ENCODE data around the gene EML6.

The EML6 gene

GRCh38 chr2:54954705-54955357 lies 231.4 kb downstream of the EML6 start:
- TF ChIP-seq CTCF (IDR thresholded peaks at IDR 0.05; ENCODE audit: low read depth, low read length): no peak
- H3K4me3 ChIP-seq (ENCODE audit: low read depth, low read length): no peak overlapping the region
- in situ Hi-C loops (cut with HindIII; ENCODE audit: low sequenced_read_pairs): no loop called here
- DNase-seq (ENCODE audit: low read depth, low spot score): no peak

- no peak overlapping the region for H3K4me3 ChIP-seq (ENCODE audit: low read depth, low read length)
- no peak for TF ChIP-seq CTCF (IDR thresholded peaks at IDR 0.05; ENCODE audit: low read depth, low read length)
- in situ Hi-C loops (cut with HindIII; ENCODE audit: low sequenced_read_pairs): no loop called here
- DNase-seq (ENCODE audit: low read depth, low spot score): no peak
These were observed 232.1 kb downstream of the EML6 start for GRCh38 chr2:54955358-54956110.

- H3K4me3 ChIP-seq (ENCODE audit: low read depth, low read length): no peak overlapping the region
- TF ChIP-seq CTCF (IDR thresholded peaks at IDR 0.05; ENCODE audit: low read depth, low read length): no peak
- in situ Hi-C loops (cut with HindIII; ENCODE audit: low sequenced_read_pairs): no loop called here
- DNase-seq (ENCODE audit: low read depth, low spot score): no peak
These were observed 232.7 kb downstream of the EML6 start for GRCh38 chr2:54956111-54956627.

GRCh38 chr2:54957321-54957999 lies 234.0 kb downstream of the EML6 start:
- TF ChIP-seq CTCF (IDR thresholded peaks at IDR 0.05; ENCODE audit: low read depth, low read length): no peak
- in situ Hi-C loops (cut with HindIII; ENCODE audit: low sequenced_read_pairs): no loop called here
- no peak for DNase-seq (ENCODE audit: low read depth, low spot score)
- H3K4me3 ChIP-seq (ENCODE audit: low read depth, low read length): no peak overlapping the region

- H3K4me3 ChIP-seq (ENCODE audit: low read depth, low read length): no peak overlapping the region
- DNase-seq (ENCODE audit: low read depth, low spot score): no peak
- no peak for TF ChIP-seq CTCF (IDR thresholded peaks at IDR 0.05; ENCODE audit: low read depth, low read length)
- in situ Hi-C loops (cut with HindIII; ENCODE audit: low sequenced_read_pairs): no loop called here
These were observed 235.4 kb downstream of the EML6 start for GRCh38 chr2:54958717-54959371.

- no peak overlapping the region for H3K4me3 ChIP-seq (ENCODE audit: low read depth, low read length)
- DNase-seq (ENCODE audit: low read depth, low spot score): no peak
- TF ChIP-seq CTCF (IDR thresholded peaks at IDR 0.05; ENCODE audit: low read depth, low read length): no peak
- in situ Hi-C loops (cut with HindIII; ENCODE audit: low sequenced_read_pairs): no loop called here
These were observed 236.7 kb downstream of the EML6 start for GRCh38 chr2:54960164-54960563.

Data from astrocyte of the spinal cord (primary cell).